ENCODE data around the gene WDR7. TPM values are rescaled to one million over a fixed set of nuclear protein-coding genes. Genes with fewer than 3 reads are reported as not detected.

WDR7 gene
- total and polyA plus RNA-seq, 10 of the 15 experiments (the other 5 are each of a cell fraction or from before 2014, with no cell fraction given): 2.8 to 16.5 (median 11.7) TPM

DNA sequence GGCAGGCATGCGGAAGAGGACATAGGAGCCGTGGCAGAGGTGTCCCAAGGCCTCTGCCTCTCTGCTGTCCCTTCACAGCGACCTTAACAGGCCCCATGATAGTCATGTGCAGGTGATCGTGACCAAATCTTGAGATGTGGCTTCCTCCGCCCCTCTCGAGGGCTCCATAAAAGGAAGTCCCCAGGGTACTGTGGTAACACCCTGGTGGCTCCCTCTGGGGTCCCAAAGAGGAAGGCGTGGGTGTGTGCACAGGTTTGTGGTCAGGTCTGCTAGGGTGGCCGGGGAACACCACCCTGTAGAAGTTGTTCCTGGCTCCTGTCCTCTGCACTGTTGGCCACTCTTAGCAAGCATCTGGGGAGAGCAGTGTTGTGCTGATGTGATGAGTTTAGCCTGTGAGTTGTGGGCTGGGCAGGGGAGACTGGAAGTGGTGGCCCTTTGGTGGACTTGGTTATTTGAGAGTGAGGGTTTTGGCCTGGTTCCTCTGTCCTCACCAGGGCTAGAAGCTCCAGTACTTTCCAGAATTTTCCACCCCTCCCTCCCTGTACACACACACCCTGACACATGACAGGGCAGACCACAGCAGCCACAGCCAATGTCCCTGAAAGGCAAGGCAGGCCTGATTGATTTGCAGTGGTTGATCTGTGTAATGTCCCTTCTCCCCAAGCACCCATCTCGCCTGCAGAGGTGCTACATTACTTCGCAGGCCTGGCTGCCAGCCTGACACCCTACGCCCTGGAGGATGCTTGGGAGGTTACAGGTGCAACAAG, 426.8 kb downstream of the WDR7 start (continued):
- peak in 1 of 2 experiments; percentile 92; a peak in 3 of 4 replicates for TF ChIP-seq SRF (IDR thresholded peaks at IDR 0.05; ENCODE audit: low read depth in 2 of 2, low read length in 2 of 2)
- peak; percentile 98 for TF ChIP-seq BCL11A (IDR thresholded peaks at IDR 0.05; ENCODE audit: low read depth, low read length)
- peak; percentile 82 for TF ChIP-seq BMI1 (IDR thresholded peaks at IDR 0.05; ENCODE audit: borderline replicate concordance)
- TF ChIP-seq, protein P1, sequence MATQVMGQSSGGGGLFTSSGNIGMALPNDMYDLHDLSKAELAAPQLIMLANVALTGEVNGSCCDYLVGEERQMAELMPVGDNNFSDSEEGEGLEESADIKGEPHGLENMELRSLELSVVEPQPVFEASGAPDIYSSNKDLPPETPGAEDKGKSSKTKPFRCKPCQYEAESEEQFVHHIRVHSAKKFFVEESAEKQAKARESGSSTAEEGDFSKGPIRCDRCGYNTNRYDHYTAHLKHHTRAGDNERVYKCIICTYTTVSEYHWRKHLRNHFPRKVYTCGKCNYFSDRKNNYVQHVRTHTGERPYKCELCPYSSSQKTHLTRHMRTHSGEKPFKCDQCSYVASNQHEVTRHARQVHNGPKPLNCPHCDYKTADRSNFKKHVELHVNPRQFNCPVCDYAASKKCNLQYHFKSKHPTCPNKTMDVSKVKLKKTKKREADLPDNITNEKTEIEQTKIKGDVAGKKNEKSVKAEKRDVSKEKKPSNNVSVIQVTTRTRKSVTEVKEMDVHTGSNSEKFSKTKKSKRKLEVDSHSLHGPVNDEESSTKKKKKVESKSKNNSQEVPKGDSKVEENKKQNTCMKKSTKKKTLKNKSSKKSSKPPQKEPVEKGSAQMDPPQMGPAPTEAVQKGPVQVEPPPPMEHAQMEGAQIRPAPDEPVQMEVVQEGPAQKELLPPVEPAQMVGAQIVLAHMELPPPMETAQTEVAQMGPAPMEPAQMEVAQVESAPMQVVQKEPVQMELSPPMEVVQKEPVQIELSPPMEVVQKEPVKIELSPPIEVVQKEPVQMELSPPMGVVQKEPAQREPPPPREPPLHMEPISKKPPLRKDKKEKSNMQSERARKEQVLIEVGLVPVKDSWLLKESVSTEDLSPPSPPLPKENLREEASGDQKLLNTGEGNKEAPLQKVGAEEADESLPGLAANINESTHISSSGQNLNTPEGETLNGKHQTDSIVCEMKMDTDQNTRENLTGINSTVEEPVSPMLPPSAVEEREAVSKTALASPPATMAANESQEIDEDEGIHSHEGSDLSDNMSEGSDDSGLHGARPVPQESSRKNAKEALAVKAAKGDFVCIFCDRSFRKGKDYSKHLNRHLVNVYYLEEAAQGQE (IDR thresholded peaks at IDR 0.05; ENCODE audit: low read depth, low read length): peak; percentile 51; the same call in 1 of the 2 replicates
- no peak for TF ChIP-seq SREBF1 (IDR thresholded peaks at IDR 0.05; ENCODE audit: low read length)
- peak; percentile 89 to 95 for TF ChIP-seq IKZF2 (IDR thresholded peaks at IDR 0.05)
- TF ChIP-seq SMC3 (IDR thresholded peaks at IDR 0.05; ENCODE audit: borderline replicate concordance, low read length): no peak

DNA sequence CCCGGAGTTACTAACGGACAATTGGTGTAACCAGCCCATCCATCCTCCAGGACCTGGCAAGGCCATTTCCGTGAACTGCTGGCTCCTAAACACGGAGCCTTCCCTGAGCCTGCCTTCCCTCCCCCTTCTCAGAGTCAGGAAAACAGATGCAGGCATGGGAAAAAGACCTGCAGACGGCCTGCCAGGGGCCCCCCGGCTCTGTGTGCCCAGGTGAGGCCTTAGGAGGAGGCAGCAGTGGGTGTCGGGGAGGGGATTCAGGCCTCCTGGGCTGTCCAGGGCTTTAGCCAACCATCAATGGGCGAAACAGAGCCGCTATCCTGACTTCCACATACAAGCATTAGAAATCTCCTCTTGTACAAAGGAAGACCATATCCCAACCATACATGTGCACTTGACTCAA, 427.5 kb downstream of the WDR7 start:
- POLR2A ChIA-PET: no interaction called here
- H3K9ac ChIP-seq (ENCODE audit: control insufficient read depth, insufficient read depth, low read length): no peak overlapping the region
- RAD21 ChIA-PET (ENCODE audit: unreplicated experiment): interaction anchor here (1.3 to 1.6 kb wide), 2 partner anchors 26 to 27 kb away, joined by 3 to 4 read pairs; no protein-coding TSS in a partner anchor
- no peak for DNase-seq (ENCODE audit: low read depth, low spot score)
- no peak overlapping the region for H2AFZ ChIP-seq (ENCODE audit: control insufficient read depth, low read depth, low read length)
- peaks cover 29% of the 10 kb centered on the region for H3K4me1 ChIP-seq (ENCODE audit: control insufficient read depth, insufficient read depth, low read length)
- no peak for ATAC-seq
- no peak overlapping the region for H3K4me3 ChIP-seq
- peaks cover 8% of the 10 kb centered on the region; the same call in 1 of the 3 replicates for H3K9me3 ChIP-seq (replicated peaks; ENCODE audit: control insufficient read depth, insufficient read depth, low read length)
- in situ Hi-C loops (cut with MboI): no loop called here
- H3K27ac ChIP-seq (ENCODE audit: control insufficient read depth, insufficient read depth): no peak overlapping the region
- H3K36me3 ChIP-seq (ENCODE audit: control insufficient read depth in 2 of 2, insufficient read depth in 2 of 2, low read length in 1 of 2): no peaks in the 10 kb centered on the region
- CTCF ChIA-PET: no interaction called here
- no peaks in the 10 kb centered on the region for H3K79me2 ChIP-seq (ENCODE audit: control insufficient read depth, insufficient read depth, low read length)
- H3K4me2 ChIP-seq (ENCODE audit: control insufficient read depth, insufficient read depth): no peak overlapping the region
- no peak for FAIRE-seq
- BruUV-seq (replicated peaks): no TSS peak
- 73% methylated on average over 9 of the region's 9 CpGs for WGBS (ENCODE audit: insufficient coverage, insufficient replicate concordance, low lambda C conversion rate, missing lambda C conversion rate)
- no peaks in the 10 kb centered on the region for H4K20me1 ChIP-seq (ENCODE audit: control insufficient read depth, insufficient read depth)
- no peaks in the 10 kb centered on the region; a peak in 1 of 4 replicates for H3K27me3 ChIP-seq (replicated peaks in 1 of 2; ENCODE audit: control insufficient read depth in 2 of 2, insufficient read depth in 2 of 2, low read length in 1 of 2)
- intact Hi-C loops (cut with micrococcal nuclease; ENCODE audit: unreplicated experiment): no loop called here
- SMC1A ChIA-PET (ENCODE audit: uncharacterized antibody, unreplicated experiment): no interaction called here
- TF ChIP-seq SUPT20H (IDR thresholded peaks at IDR 0.05; ENCODE audit: borderline replicate concordance, control insufficient read depth, low read depth, low read length) (no peak), POLR2AphosphoS2 (IDR thresholded peaks at IDR 0.05; ENCODE audit: low read depth, low read length) (no peak), ZZZ3 (IDR thresholded peaks at IDR 0.05; ENCODE audit: control insufficient read depth, insufficient read length, low read depth) (no peak), BRCA1 (IDR thresholded peaks at IDR 0.05; ENCODE audit: low read depth, low read length) (no peak)
- TF ChIP-seq, protein P2, sequence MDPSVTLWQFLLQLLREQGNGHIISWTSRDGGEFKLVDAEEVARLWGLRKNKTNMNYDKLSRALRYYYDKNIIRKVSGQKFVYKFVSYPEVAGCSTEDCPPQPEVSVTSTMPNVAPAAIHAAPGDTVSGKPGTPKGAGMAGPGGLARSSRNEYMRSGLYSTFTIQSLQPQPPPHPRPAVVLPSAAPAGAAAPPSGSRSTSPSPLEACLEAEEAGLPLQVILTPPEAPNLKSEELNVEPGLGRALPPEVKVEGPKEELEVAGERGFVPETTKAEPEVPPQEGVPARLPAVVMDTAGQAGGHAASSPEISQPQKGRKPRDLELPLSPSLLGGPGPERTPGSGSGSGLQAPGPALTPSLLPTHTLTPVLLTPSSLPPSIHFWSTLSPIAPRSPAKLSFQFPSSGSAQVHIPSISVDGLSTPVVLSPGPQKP (IDR thresholded peaks at IDR 0.05; ENCODE audit: low read depth, low read length): no peak
- TF ChIP-seq, protein P3, sequence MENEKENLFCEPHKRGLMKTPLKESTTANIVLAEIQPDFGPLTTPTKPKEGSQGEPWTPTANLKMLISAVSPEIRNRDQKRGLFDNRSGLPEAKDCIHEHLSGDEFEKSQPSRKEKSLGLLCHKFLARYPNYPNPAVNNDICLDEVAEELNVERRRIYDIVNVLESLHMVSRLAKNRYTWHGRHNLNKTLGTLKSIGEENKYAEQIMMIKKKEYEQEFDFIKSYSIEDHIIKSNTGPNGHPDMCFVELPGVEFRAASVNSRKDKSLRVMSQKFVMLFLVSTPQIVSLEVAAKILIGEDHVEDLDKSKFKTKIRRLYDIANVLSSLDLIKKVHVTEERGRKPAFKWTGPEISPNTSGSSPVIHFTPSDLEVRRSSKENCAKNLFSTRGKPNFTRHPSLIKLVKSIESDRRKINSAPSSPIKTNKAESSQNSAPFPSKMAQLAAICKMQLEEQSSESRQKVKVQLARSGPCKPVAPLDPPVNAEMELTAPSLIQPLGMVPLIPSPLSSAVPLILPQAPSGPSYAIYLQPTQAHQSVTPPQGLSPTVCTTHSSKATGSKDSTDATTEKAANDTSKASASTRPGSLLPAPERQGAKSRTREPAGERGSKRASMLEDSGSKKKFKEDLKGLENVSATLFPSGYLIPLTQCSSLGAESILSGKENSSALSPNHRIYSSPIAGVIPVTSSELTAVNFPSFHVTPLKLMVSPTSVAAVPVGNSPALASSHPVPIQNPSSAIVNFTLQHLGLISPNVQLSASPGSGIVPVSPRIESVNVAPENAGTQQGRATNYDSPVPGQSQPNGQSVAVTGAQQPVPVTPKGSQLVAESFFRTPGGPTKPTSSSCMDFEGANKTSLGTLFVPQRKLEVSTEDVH (IDR thresholded peaks at IDR 0.05; ENCODE audit: low read depth, partially characterized antibody): no peak
- TF ChIP-seq, protein P4, sequence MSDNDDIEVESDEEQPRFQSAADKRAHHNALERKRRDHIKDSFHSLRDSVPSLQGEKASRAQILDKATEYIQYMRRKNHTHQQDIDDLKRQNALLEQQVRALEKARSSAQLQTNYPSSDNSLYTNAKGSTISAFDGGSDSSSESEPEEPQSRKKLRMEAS (IDR thresholded peaks at IDR 0.05; ENCODE audit: low read depth, low read length): no peak
